ENCODE data around the gene RBP3.

GRCh38 chr10:47305566-47305965 lies 42.6 kb upstream of the RBP3 start:
- TF ChIP-seq CTCF (IDR thresholded peaks at IDR 0.05; ENCODE audit: low read length) (no peak), EZH2 (optimal IDR thresholded peaks at IDR 0.05; ENCODE audit: low read depth, low read length) (no peak)
